Measurements from ENCODE around the gene ACTMAP.

- TF ChIP-seq CTCF (IDR thresholded peaks at IDR 0.05): no peak
- no peak for TF ChIP-seq POLR2AphosphoS5 (IDR thresholded peaks at IDR 0.05; ENCODE audit: insufficient read depth in 1 of 2, low read depth in 1 of 2)
- no peak for TF ChIP-seq POLR2A (IDR thresholded peaks at IDR 0.05)
Measured at GRCh38 chr19:40768869-40769268, 18.6 kb upstream of the ACTMAP start.

Data from vagina (tissue), 2 donors.